Measurements from ENCODE around the gene ZNF407.

ZNF407 gene

DNA sequence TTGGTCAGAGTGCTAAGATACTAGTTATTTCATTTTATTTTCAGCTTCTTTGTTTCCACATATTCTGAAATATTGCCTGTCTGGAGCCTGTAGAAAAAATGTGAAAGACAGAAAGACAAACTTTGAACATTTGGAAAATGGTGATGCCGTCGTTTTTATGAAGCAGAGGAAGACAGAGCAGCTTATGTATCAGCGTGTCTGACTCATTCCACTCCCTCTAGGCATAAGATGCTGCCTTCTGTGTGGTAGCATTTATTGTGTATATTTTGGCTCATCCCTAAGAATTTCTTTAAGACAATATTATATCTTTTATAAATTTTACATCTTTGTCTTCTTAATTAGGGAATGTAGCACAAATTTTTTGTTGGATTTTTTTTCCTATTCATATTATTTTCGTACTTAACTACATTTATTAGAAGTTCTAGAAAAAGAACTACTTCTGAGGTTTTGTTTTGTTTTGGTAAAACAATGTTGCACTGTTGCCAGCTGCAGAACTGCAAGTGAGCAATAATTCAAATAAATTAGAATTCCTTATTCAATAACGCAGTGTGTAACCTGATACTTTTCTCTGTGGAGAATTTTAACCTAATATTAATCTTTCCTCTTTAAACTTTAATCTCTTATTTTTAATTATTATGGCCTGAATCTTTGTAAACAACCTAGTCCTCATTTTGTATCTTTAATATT, 300.4 kb downstream of the ZNF407 start:
- DNase-seq, result no peak

DNA sequence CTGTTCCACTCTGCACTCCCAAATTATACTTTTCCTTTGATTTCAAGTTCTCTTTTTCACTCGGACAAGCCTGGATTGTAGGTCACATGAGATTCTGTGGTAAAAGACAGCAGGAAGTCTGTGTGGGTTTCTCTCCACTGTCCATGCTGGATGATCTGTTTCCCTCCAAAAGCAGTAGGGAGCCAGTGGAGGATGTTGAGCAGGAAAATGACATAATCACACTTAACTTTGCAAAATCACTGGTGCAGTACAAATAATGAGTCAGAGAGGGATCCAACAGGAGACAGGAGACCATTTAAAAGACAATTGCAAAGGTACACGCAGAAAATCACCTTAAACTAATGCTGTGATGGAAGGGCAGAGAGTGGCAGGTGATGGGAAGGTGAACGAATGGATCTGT, 301.3 kb downstream of the ZNF407 start:
- no peak for DNase-seq

DNA sequence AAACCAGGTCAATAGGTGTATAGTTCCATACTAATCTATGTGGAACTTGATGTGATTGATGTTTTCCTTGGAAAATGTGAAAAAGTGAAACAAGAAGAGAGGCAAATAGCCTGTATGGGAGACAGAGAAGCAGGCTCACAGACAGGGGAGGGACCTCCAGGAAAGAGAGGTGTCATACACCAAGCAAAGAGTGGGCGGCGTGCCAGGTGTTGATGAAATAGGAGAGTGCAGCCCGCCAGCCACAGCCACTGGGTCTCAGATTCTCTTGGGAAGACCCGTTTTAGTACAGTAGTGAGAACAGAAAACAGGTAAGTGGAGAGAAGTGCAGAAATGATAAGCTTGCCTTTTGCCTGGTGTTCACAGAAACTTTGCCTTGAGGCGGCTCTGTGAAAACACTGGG, 301.9 kb downstream of the ZNF407 start:
- DNase-seq, result peak in 1 of 2 experiments; percentile 1

DNA sequence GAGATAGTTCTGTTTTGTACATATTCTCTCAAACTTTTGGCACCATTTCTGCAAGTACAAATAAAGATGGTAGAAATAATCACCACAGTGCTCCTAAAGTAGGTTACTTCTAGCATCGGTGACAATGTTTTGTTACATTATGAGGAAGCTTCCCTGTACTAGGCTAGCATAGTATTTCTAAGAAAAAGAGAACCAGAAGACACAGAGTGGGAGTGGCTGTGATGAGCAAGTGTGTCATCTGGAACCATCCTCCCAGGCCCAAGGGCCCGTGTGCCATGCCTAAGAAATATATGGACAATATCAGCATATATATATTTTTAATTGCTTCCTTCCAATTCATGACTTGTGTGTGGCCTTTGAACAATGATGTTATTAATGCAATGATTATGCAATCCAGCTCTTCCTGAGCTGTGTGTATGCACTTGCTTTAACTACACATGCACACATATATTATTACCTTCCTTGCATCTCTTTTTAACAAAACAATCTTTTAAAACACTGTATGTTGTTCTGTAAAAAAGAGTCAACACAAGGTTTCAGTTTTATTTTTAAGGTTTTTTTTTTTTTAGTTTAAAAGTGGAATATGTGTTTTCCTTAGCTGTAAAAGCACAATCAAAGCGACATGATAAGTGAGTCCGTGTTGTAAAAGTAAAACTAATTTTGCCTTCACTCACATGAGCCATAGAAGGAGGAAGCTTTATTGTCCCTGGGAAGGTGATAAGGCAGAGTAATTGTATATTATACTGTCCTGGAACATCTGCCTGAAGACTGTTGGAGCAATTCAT, 303.9 kb downstream of the ZNF407 start:
- DNase-seq, result no peak

DNA sequence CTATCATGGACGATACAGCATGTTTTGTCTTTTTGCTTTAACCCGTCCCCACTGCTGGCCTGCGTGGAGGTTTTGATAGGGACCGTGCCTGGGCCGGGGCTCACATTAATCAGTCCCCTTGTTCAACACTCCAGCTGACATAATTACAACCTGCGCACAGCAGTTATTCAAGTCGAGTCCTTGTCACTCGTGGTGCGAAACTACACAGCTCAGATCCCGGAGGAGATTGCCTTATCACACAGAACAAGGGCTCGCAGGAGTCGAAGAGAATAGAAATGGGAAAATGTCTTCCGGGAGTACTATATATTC, 304.4 kb downstream of the ZNF407 start:
- DNase-seq, result no peak

DNA sequence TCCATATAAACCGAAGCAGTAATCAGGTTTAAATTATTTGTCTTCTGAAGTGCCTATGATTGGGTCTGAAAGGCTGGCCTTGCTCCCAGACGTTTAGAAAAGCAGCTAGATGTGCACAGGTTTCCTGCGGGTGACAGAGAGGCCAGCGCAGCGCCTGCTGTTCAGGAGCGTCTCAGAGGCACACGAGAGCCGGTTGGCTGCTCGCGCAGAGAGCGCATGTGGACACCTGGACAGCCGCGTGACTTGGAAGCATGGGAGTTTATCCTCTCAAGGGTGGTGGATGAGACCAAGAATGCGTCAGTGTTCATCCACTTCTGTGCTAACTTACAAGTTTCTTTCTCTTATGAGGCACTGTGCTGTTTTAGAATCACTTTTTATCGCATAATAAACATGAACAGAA, 307.6 kb downstream of the ZNF407 start:
- DNase-seq, result peak; percentile 27 to 63

DNA sequence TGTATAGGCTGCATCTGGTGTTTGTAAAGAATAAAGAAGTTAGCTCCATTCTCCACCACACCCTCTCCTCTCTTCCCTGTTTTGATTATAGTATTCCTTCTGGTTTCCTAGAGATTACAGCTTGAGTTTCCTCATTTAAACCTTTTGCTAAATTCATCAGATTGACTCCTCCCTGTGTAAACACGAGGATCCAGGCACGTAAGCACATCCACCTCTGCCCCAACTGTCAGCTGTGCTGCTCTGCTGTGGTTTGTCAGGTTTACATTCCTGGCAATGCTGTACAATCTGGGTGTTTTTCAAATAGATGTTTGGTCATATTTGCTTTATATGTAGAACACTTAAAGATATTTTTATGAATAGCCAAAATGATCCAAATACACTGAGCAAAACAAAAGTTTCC, 308.5 kb downstream of the ZNF407 start:
- no peak for DNase-seq

DNA sequence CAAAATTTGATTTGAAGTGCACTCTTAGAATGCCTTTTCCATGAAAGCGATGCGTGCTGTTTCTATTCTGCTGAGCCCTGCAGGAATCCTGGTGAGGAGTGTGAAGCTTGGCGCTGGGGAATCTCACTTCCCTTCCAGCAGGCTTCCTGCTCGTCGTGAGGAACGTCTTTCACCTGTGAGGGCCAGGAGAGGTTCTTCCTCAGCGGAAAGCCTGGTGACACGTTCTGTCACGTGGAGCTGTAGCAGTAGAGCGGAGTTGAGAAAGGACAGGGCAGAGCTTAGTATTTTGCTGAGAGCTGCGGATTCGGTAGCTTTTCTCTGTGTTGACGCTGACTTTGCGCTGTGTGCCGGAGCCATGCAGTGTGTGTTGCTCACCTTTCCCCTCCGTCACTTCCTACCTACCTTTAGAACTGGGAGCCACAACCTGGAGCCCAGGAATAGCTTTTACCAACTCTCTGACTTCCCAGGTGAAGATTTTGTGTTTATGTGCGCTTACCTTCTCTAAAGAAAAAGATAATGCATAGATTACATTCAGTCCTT, 316.5 kb downstream of the ZNF407 start:
- DNase-seq, result no peak

DNA sequence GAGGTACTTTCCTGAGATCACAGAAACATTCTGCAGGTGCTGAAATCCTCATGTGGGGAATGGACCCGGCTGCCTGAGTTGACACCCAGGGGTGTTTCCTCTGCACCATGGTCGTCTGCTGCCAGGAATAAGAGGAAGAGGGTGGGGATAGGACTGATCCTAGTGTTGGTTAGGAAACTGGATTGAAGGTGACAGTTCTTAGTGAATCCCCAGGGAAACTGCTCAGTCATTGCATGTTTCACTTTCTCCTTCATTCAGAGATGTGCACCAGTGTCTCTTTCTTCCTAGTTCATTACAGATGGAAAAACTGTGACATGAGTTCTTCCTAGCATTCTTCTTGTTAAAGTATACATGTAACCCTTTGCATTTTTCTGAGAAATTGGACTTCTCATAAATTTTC, 317.0 kb downstream of the ZNF407 start:
- no peak for DNase-seq

DNA sequence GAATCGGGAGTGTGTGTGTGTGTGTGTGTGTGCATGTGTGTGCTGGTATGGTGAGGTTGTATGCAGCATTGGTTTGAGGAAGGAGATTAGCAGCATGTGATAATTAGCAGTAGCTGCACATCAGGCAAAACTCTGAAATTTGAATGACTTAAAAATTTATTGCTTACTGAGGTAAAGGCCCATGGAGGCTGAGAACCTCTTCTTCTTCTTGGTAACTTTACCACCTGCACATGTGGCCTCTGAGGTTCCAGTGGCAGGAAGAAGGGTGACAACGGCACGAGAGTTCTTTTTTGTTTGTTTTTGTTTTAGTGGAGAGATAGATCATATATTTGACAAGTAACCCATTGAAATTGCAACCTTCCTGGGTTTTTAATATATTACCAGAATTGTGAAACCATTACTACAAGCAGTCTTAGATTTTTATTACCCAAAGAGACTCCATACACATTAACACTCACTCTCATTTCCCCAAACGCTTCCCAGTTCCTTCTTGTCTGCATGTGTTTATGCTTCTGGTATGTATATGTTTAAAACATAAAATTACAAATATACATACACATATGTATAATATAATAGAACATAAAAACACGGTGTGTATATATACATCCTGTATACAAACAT, 319.2 kb downstream of the ZNF407 start:
- no peak for DNase-seq

DNA sequence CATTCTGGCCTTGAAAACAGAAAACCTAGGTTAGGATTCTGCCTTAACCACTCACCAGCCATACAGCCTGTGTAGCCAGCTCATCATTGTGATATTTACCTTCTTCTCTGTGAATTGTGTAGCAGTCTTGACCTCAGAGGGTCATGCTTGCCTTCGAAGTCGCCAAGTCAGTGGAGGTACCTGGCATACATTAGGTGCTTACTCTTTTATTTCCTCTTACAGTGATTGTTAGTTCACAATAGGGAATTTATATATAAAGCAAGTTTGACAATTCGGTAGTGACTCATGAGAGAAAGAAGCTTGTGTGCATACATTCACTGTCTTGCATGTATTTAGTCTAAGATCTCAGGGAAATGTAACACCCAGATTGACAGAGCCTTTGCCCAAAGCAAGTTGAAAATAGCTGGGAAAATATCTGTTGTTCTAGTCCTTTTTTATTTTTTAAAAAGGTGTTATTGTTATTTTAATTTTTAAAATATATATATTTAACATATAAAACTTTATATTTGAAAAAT, 320.7 kb downstream of the ZNF407 start:
- no peak for DNase-seq

DNA sequence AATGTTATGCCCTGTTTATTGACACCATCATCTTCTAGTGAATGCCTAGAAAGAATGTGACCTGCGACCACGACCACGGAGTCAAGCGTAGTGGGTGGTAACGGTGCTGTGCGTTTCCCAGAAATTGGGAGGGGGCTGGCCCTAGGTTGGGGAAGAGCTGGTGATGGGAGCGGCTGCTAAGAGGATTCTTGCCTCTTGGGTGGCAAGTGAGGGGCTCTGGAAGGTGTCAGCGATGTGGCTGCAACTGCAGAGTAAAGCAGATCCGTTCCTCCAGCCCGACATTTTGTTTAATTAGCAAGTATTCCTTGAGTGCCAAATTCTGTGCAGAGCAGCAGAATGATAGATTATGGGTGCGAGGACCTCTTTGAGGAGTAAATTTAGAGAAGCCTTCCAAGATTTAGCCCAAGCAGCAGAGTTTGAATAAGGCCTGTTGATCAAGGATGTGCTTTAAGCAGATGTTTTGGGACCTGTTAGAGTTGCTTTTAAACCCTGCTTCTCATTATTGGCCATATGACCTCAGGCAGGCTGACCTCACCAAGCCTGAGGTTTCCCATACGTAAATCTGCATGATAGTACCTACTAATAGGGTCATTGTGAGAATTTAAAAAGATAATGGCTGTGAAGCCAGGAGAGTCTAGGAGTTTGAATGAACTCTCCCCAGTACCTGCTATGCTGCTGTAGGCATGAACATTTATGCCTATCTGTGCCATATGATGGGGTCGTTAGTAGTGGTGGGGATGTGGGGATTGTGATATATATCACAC, 323.6 kb downstream of the ZNF407 start:
- no peak for DNase-seq

DNA sequence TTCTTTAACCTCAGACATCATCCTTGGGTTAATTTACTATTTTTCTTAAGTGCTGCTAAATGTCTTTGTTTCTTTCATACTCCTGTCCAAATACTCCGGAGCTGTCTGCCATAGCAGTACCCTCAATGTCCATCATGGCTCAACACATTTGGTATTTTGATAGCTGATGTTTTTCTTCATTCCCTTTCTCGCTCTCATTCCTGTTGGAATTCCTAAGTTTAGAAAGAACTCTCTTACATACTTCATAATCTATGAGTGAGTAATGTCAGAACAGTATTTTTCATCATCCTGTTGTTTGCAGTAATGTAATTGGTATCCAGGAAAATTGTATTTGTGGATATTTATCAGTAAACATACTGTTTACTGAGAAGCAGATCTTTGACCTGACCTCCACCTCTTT, 328.4 kb downstream of the ZNF407 start:
- DNase-seq, result no peak

DNA sequence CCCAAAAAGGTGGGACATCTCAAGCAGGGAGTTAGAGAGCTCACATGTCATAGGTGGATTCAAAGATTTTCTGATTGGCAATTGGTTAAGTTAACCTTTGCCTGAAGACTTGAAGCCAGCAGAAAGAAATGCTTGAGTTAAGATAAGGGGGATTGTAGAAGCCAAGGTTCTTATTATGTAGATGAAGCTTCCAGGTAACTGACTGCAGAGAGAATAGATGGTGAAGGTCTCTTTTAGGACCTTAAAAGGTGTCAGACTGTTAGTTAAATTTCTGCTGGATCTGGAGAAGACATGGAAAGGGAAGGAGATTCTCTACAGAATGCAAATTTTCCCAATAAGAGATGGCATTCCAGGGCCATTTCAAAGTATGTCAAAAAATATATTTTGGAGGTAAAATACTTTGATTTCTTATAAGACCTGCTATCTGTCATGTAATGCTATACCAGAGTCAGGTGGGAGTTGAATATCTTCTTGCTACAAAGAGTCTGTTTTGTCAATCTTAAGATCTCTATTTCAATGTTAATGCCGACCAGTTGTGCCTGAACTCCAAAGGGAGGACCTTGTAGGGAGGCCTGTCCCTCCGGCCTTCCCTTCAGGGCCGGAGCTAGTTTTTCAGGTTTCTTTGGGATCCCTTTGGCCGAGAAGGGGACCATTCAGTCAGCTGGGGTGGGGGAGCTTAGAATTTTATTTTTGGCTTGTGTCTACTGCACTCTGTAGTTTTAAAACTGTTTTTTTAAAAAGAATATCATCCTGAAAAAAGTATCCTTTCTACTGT, 330.7 kb downstream of the ZNF407 start:
- no peak for DNase-seq

DNA sequence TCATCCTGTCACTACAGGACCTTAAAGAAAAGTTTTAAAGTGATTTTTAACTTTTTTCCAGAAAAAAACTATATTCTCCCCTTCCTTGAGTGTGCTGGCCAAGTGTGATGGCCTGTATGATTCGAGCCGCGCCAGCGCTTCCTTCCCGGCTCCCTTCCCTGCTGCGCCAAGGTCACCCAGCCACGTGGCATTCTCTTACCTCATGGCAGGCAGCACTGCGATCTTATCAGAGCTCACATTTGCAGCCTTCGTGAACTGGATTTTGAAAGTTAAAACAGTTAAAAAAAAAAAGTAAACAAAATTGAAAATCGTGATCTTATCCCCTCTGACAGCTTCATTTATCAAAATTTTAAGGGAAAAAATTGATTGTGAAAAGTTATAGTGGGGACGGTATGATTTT, 331.4 kb downstream of the ZNF407 start:
- no peak for DNase-seq

DNA sequence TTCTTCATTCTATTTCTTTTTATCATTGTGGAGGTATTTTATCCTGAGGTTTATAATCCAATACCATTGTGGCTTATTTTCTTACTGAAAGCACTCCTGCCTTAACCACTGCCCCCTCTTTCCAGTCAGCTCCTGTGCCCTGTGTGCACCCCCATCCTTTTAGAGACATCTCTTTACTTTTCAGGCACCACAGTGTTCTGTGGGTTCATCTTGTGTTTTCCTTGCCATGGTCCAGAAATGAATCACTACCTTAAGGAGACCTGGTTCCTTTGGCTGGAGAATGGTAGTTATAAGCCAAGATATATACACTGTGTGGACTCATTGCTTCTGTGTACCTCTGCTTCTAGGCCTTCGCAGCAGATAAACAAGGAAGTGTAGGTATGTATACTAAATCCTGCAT, 332.9 kb downstream of the ZNF407 start:
- DNase-seq, result no peak

DNA sequence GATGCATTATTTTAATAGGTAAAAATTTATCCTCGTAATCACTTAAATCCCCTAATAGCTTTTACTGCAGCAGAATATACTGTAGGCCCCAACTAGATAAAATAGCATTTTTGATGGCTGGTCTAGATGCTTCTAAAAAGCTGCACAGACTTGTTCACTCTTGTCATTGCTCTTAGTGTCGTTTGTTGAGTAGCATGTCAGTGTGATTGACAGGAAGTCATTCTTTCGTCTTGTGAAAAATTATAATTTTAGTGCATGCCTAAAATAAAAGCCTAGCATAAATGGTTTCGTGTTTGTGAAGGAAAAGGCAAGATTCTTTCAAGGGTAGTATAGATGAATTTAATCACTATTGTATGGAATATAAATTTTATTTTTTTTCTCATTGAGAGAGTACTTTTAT, 336.3 kb downstream of the ZNF407 start:
- no peak for DNase-seq

DNA sequence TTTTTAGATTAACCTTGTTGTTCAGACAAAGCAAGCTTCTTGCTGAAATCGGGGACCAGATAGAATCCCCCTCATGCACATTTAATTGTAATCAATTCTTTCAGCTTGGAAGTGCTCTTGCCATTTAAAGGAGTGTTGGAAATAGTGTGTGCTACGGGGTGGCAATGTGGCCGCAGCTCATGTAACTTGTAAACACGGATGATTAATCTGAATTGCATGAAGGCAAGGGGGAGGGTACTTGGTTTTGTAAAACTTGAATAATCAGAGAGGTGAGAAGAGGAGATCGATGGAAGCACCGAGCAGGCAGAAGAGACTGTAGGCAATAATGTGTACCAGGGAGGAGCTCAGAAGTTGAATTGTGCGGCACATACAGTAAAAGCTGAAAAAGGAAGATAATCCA, 337.8 kb downstream of the ZNF407 start:
- DNase-seq, result no peak

DNA sequence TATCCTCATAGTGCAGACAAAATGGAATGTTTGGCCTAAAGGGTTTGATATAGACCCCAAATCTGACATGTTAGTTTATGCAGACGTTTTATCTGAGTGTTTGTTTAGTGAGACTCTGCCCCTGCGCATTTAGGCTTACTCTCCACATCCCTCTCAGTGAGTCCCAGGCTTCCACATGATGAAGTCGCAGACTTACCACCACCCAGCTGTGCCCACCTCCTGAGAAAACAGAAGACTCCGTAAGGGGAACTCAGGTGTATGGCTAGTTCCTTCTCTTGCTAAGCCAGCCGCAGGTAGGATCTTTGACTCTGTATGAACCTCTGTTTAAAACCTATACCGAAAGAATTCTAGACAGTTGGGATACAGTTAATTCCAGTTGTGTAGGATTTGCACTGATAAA, 338.7 kb downstream of the ZNF407 start:
- DNase-seq, result no peak

DNA sequence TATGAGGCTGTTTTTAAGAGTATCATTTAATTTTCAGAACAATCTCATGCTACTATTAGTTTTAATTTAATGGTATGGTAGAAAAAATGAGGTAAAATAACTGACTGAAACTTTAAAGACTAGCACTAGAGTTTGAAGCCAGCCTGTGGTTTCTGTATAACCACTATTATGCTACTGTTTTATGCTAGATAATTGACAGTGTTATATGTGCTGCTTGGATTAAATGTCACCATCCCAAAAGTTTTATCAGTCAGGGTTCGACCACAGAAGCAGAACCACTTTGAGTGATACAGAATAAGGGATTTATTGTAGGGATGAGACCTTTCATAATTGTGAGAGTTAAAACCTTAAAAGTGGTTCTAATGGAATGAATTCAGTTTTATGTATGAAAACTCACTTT, 339.6 kb downstream of the ZNF407 start:
- DNase-seq, result no peak

DNA sequence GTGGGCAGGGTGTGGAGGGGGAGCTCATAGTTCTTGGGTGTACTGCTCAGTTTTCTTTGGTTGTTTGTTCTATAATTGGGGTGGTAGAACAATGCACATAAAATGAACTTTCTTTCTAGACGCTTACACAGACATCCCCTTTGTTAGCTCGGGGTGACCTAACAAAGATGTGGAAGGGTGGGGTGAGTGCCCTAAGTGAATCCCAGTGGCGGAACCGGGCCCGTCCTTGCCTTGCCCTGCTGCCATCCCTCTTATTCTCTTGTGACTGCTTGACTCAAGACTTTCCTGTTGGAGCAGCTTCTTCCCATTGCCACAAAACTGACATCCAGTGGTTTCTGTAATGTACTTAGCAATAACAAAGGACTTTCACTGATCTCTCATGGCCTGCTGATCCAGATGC, 343.2 kb downstream of the ZNF407 start:
- DNase-seq, result no peak

DNA sequence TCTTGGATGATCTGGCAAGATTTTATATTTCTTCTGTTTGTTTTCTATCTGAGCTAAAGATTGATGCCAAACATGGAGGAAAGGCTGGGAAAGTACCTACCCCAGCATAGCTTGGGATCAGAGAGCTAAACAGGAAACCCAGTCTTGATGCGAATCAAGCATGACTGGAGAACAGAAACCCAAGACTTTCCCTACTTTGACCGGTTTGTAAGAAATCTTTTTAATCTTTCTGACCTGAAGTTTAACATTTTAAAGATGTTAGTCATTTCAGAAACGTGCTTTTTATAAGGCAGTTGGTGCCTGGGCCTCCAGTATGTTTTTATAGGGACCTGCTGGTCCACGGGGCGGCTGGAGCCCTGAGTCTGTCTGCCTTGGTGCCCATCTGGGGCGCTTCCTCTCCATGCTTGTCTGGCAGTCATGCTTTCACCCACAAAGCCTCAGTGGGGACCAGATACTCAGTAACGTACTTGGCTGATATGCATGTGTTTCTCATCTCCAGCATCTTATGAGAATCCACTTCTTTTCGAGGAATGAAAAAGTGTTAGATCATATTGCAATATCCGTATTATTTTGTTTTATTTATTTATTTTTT, 344.7 kb downstream of the ZNF407 start:
- no peak for DNase-seq

Measured in NCI-H524 (cell line).